ENCODE measurements around the gene CYP39A1. TPM values are rescaled to one million over a fixed set of nuclear protein-coding genes. Genes with fewer than 3 reads are reported as not detected.
A peak's percentile ranks its signal among the peaks of the same experiment; 100 is the strongest.

CYP39A1 gene, protein sequence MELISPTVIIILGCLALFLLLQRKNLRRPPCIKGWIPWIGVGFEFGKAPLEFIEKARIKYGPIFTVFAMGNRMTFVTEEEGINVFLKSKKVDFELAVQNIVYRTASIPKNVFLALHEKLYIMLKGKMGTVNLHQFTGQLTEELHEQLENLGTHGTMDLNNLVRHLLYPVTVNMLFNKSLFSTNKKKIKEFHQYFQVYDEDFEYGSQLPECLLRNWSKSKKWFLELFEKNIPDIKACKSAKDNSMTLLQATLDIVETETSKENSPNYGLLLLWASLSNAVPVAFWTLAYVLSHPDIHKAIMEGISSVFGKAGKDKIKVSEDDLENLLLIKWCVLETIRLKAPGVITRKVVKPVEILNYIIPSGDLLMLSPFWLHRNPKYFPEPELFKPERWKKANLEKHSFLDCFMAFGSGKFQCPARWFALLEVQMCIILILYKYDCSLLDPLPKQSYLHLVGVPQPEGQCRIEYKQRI
- not detected in 2 replicates for total RNA-seq

GRCh38 chr6:46652603-46653438 is at the start of gene CYP39A1, which contains the start of gene SLC25A27:
CYP39A1 (minus strand) TSS chr6:46652818; CDS start chr6:46652582, 236 bp downstream.
SLC25A27 (plus strand) TSS chr6:46652975; CDS start chr6:46653193, 218 bp downstream.
- peaks cover 11% of the 10 kb centered on the region for H3K4me1 Mint-ChIP-seq (ENCODE audit: low read depth)
- intact Hi-C loops (cut with micrococcal nuclease), result loop anchor here (2.0 kb wide), 1 partner anchor 478 kb away; no protein-coding TSS in a partner anchor
- peak within 1 kb of the TSS; percentile 87 for H3K4me3 Mint-ChIP-seq
- H3K36me3 Mint-ChIP-seq (ENCODE audit: low read depth), result no peaks in the 10 kb centered on the region
- H3K27ac Mint-ChIP-seq, result peak within 1 kb of the TSS; percentile 35
- no peaks in the 10 kb centered on the region for H3K9me3 Mint-ChIP-seq
- H3K27me3 Mint-ChIP-seq (ENCODE audit: insufficient read depth), result peaks cover 47% of the 10 kb centered on the region
- peak; percentile 75 for DNase-seq (ENCODE audit: low spot score)

DNA sequence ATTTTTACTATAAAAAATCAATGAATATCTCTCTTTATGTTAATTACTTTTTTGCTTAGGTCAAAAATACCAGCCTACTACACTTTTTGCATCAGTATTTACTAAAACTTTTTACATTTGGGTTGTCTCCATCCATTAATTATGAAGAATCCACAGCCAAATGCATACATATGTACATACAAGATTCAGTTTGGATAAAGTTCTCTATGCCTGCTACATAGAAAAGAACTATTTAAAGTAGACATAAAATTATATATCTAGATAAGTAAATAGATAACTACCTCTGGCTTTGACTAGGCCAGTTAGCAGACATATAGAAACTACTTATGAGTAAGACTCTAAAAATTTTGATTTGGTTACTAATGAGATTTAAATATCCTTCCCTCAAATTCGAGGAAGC is 47.4 kb upstream of the CYP39A1 start:
- Mint-ChIP-seq H3K4me1 (ENCODE audit: low read depth) (no peaks in the 10 kb centered on the region), H3K4me3 (no peak overlapping the region), H3K27ac (no peak overlapping the region), H3K36me3 (ENCODE audit: low read depth) (no peaks in the 10 kb centered on the region), H3K27me3 (ENCODE audit: insufficient read depth) (peaks cover 21% of the 10 kb centered on the region), H3K9me3 (no peaks in the 10 kb centered on the region)
- intact Hi-C loops (cut with micrococcal nuclease), result no loop called here
- no peak for DNase-seq (ENCODE audit: low spot score)

- Mint-ChIP-seq H3K4me3 (no peak overlapping the region), H3K27me3 (ENCODE audit: insufficient read depth) (peaks cover 11% of the 10 kb centered on the region), H3K9me3 (no peaks in the 10 kb centered on the region), H3K27ac (no peak overlapping the region), H3K4me1 (ENCODE audit: low read depth) (no peaks in the 10 kb centered on the region), H3K36me3 (ENCODE audit: low read depth) (no peaks in the 10 kb centered on the region)
- DNase-seq (ENCODE audit: low spot score), result no peak
- intact Hi-C loops (cut with micrococcal nuclease), result no loop called here
Observed at GRCh38 chr6:46690911-46691451, 38.4 kb upstream of the CYP39A1 start.

GRCh38 chr6:46690141-46690755 is 37.6 kb upstream of the CYP39A1 start:
- intact Hi-C loops (cut with micrococcal nuclease), result no loop called here
- Mint-ChIP-seq H3K4me1 (ENCODE audit: low read depth) (no peaks in the 10 kb centered on the region), H3K27ac (no peak overlapping the region), H3K36me3 (ENCODE audit: low read depth) (no peaks in the 10 kb centered on the region), H3K27me3 (ENCODE audit: insufficient read depth) (peaks cover 11% of the 10 kb centered on the region), H3K4me3 (no peak overlapping the region), H3K9me3 (no peaks in the 10 kb centered on the region)
- no peak for DNase-seq (ENCODE audit: low spot score)

DNA sequence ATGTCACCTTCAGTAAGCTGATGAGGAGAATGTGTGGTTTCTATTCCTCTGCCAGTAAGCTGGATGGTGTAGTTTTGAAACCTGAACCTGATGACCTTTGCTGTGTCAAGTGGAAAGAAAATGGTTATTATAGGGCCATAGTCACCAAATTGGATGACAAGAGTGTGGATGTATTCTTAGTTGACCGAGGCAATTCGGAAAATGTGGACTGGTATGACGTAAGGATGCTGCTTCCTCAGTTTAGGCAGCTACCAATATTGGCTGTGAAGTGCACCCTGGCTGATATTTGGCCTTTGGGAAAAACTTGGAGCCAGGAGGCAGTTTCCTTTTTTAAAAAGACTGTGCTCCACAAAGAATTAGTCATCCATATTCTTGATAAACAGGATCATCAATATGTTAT is 37.0 kb upstream of the CYP39A1 start:
- intact Hi-C loops (cut with micrococcal nuclease), result no loop called here
- H3K4me3 Mint-ChIP-seq, result no peak overlapping the region
- no peaks in the 10 kb centered on the region for H3K9me3 Mint-ChIP-seq
- H3K27me3 Mint-ChIP-seq (ENCODE audit: insufficient read depth), result peaks cover 13% of the 10 kb centered on the region
- no peak for DNase-seq (ENCODE audit: low spot score)
- no peak overlapping the region for H3K27ac Mint-ChIP-seq
- H3K36me3 Mint-ChIP-seq (ENCODE audit: low read depth), result no peaks in the 10 kb centered on the region
- no peaks in the 10 kb centered on the region for H3K4me1 Mint-ChIP-seq (ENCODE audit: low read depth)

GRCh38 chr6:46688966-46689335 is 36.3 kb upstream of the CYP39A1 start:
- Mint-ChIP-seq H3K9me3 (no peaks in the 10 kb centered on the region), H3K4me1 (ENCODE audit: low read depth) (no peaks in the 10 kb centered on the region), H3K36me3 (ENCODE audit: low read depth) (no peaks in the 10 kb centered on the region), H3K27me3 (ENCODE audit: insufficient read depth) (peaks cover 12% of the 10 kb centered on the region), H3K4me3 (no peak overlapping the region), H3K27ac (no peak overlapping the region)
- intact Hi-C loops (cut with micrococcal nuclease), result no loop called here
- no peak for DNase-seq (ENCODE audit: low spot score)

DNA sequence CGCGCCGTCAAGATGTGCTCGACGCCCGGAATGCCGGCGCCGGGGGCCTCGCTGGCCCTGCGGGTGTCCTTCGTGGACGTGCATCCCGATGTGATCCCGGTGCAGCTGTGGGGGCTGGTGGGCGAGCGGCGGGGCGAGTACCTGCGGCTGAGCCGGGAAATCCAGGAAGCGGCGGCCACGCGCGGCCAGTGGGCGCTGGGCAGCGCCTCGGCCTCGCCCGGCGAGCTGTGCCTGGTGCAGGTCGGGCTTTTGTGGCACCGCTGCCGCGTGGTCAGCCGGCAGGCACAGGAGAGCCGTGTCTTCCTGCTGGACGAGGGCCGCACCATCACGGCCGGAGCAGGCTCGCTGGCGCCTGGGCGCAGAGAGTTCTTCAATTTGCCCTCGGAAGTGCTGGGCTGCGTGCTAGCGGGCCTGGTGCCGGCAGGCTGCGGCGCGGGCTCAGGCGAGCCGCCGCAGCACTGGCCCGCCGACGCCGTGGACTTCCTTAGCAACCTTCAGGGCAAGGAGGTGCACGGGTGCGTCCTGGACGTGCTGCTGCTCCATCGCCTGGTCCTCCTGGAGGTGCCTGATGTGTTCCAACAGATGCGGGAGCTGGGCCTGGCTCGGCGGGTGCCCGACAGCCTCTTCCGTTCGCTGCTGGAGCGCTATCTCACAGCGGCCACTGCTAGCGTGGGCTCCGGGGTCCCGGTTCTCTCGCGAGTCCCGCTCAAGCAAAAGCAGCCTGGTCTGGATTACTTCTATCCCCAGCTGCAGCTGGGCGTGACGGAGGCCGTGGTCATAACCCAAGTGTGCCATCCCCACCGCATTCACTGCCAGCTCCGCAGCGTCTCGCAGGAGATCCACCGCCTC is 35.7 kb upstream of the CYP39A1 start:
- Mint-ChIP-seq H3K27me3 (ENCODE audit: insufficient read depth) (peaks cover 11% of the 10 kb centered on the region), H3K27ac (no peak overlapping the region), H3K9me3 (no peaks in the 10 kb centered on the region), H3K4me3 (no peak overlapping the region), H3K4me1 (ENCODE audit: low read depth) (no peaks in the 10 kb centered on the region), H3K36me3 (ENCODE audit: low read depth) (no peaks in the 10 kb centered on the region)
- intact Hi-C loops (cut with micrococcal nuclease), result no loop called here
- DNase-seq (ENCODE audit: low spot score), result no peak

GRCh38 chr6:46687619-46688097 is 35.0 kb upstream of the CYP39A1 start, which contains the start of gene TDRD6:
TDRD6 (plus strand) TSS chr6:46687885; CDS start chr6:46688129, 244 bp downstream.
- no peaks in the 10 kb centered on the region for H3K36me3 Mint-ChIP-seq (ENCODE audit: low read depth)
- H3K27ac Mint-ChIP-seq, result no peak within 1 kb of the TSS
- H3K9me3 Mint-ChIP-seq, result no peaks in the 10 kb centered on the region
- H3K4me1 Mint-ChIP-seq (ENCODE audit: low read depth), result no peaks in the 10 kb centered on the region
- intact Hi-C loops (cut with micrococcal nuclease), result no loop called here
- no peak within 1 kb of the TSS for H3K4me3 Mint-ChIP-seq
- H3K27me3 Mint-ChIP-seq (ENCODE audit: insufficient read depth), result peaks cover 12% of the 10 kb centered on the region
- no peak for DNase-seq (ENCODE audit: low spot score)

DNA sequence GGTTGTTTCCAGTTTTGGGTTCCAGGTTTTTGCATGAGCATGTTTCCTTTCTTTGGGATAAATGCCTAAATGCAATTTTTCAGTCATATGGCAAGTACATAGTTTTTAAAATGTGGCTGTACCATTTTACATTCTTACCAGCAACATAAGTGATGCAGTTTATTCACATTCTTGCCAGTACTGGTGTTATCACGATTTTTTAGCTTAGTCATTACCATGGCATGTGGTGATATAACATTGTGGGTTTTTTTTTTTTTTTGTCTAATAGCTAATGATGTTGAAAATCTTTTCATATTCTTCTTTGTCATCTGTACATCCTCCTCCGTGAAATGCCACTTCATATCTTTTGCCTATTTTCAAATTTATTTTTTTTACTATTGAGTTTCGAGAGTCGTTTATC is 32.2 kb upstream of the CYP39A1 start:
- no peaks in the 10 kb centered on the region for H3K36me3 Mint-ChIP-seq (ENCODE audit: low read depth)
- H3K4me1 Mint-ChIP-seq (ENCODE audit: low read depth), result no peaks in the 10 kb centered on the region
- H3K27ac Mint-ChIP-seq, result no peak overlapping the region
- H3K27me3 Mint-ChIP-seq (ENCODE audit: insufficient read depth), result peaks cover 13% of the 10 kb centered on the region
- intact Hi-C loops (cut with micrococcal nuclease), result no loop called here
- no peaks in the 10 kb centered on the region for H3K9me3 Mint-ChIP-seq
- H3K4me3 Mint-ChIP-seq, result no peak overlapping the region
- DNase-seq (ENCODE audit: low spot score), result no peak

DNA sequence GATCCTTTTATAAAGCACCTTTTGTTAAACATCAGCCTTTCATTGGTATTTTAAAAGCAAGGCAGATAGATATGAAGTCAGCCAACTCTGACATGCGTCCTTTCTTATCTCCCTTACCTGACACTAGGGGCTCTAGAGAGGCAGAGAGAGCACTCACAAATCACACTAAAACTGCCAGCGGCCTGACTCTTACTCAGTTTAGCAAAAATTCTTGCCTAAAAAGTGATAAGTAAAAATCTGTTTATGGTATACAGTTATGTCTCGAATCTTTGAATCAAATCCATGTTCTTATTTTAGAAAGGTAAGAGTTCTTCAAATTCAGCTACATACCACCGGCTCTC is 24.7 kb upstream of the CYP39A1 start:
- no peaks in the 10 kb centered on the region for H3K36me3 Mint-ChIP-seq (ENCODE audit: low read depth)
- H3K9me3 Mint-ChIP-seq, result no peaks in the 10 kb centered on the region
- H3K27ac Mint-ChIP-seq, result no peak overlapping the region
- no peak overlapping the region for H3K4me3 Mint-ChIP-seq
- peaks cover 2% of the 10 kb centered on the region for H3K27me3 Mint-ChIP-seq (ENCODE audit: insufficient read depth)
- intact Hi-C loops (cut with micrococcal nuclease), result no loop called here
- H3K4me1 Mint-ChIP-seq (ENCODE audit: low read depth), result no peaks in the 10 kb centered on the region
- DNase-seq (ENCODE audit: low spot score), result no peak

- Mint-ChIP-seq H3K4me1 (ENCODE audit: low read depth) (no peaks in the 10 kb centered on the region), H3K9me3 (no peaks in the 10 kb centered on the region), H3K36me3 (ENCODE audit: low read depth) (no peaks in the 10 kb centered on the region), H3K27ac (no peak overlapping the region), H3K4me3 (no peak overlapping the region), H3K27me3 (ENCODE audit: insufficient read depth) (no peaks in the 10 kb centered on the region)
- intact Hi-C loops (cut with micrococcal nuclease), result no loop called here
- no peak for DNase-seq (ENCODE audit: low spot score)
Observed at GRCh38 chr6:46676604-46677313, 24.1 kb upstream of the CYP39A1 start.

All from activated T-helper 1 cell treated with anti-CD3 and anti-CD28 coated beads, Interleukin-12 subunit alpha, Interleukin-12 subunit beta, Interleukin-2, Interleukin-4 antibody, amounts not matched to agents 30 ng/mL and 10 ng/mL and 1 ng/mL, durations not matched to agents 14 hours and 24 hours and 36 hours (primary cell).